RWPE1 (cell line): ENCODE measurements around the gene BSN.

Source experiments
- CTCF ChIA-PET: fragments of 350-600 bp; sonication (Branson Sonifier 250); formaldehyde crosslinking; extraction: SDS; loops from one replicate; lab custom pipeline; 2021; lab: Yijun Ruan, JAX
- POLR2A ChIA-PET: fragments of 400-600 bp; formaldehyde crosslinking; extraction: SDS; loops from one replicate; lab custom pipeline; 2020; ENCODE audit warnings: antibody characterized with exemption; ENCODE audit not compliant: low non-redundant PET; lab: Yijun Ruan, JAX
- DNase-seq: peaks from one replicate; pipeline ENCODE4 v3.0.0; 2012; ENCODE audit warnings: low spot score
- H3K27ac ChIP-seq: fragments of 450-650 bp; 2 replicates; pipeline ENCODE4 v1.5.1; 2017
- TF ChIP-seq, protein P1 (sequence below): fragments of 450-650 bp; conservative IDR thresholded peaks from 2 replicates; pipeline ENCODE4 v1.5.1; 2017; ENCODE audit warnings: low read depth, mild to moderate bottlenecking

BSN gene

GRCh38 chr3:49619649-49620048 lies 65.4 kb downstream of the BSN start:
- no peak overlapping the region for H3K27ac ChIP-seq
- DNase-seq: no peak
- ChIA-PET CTCF (no interaction called here), POLR2A (no interaction called here)
- TF ChIP-seq, protein P1, sequence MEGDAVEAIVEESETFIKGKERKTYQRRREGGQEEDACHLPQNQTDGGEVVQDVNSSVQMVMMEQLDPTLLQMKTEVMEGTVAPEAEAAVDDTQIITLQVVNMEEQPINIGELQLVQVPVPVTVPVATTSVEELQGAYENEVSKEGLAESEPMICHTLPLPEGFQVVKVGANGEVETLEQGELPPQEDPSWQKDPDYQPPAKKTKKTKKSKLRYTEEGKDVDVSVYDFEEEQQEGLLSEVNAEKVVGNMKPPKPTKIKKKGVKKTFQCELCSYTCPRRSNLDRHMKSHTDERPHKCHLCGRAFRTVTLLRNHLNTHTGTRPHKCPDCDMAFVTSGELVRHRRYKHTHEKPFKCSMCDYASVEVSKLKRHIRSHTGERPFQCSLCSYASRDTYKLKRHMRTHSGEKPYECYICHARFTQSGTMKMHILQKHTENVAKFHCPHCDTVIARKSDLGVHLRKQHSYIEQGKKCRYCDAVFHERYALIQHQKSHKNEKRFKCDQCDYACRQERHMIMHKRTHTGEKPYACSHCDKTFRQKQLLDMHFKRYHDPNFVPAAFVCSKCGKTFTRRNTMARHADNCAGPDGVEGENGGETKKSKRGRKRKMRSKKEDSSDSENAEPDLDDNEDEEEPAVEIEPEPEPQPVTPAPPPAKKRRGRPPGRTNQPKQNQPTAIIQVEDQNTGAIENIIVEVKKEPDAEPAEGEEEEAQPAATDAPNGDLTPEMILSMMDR: no peak

GRCh38 chr3:49620728-49621127 lies 66.5 kb downstream of the BSN start:
- no peak overlapping the region for H3K27ac ChIP-seq
- no peak for DNase-seq
- TF ChIP-seq, protein P1: no peak
- POLR2A ChIA-PET: no interaction called here
- CTCF ChIA-PET: interaction anchor here (0.7 kb wide), 1 partner anchor 1159 kb away, joined by 3 read pairs; no protein-coding TSS in a partner anchor

GRCh38 chr3:49623071-49623470 lies 68.8 kb downstream of the BSN start:
- DNase-seq: no peak
- TF ChIP-seq, protein P1: no peak
- ChIA-PET CTCF (interaction anchor here (0.8 kb wide), 1 partner anchor 65 kb away, joined by 6 read pairs; no protein-coding TSS in a partner anchor), POLR2A (no interaction called here)
- no peak overlapping the region for H3K27ac ChIP-seq

DNA sequence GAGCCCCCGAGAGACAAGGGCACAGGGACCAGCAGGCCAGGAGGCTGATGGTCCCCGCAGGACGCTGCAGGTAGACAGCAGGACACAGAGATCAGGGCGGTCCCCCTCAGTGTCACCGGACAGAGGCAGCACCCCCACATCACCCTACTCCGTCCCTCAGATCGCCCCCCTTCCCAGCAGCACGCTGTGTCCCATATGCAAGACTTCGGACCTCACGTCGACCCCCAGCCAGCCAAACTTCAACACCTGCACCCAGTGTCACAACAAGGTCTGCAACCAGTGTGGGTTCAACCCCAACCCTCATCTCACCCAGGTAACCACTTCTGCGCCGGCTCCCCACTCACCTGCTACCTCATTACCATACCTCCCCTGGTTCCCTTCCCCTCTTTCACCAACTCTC lies 70.8 kb downstream of the BSN start:
- POLR2A ChIA-PET: no interaction called here
- DNase-seq: no peak
- CTCF ChIA-PET: no interaction called here
- TF ChIP-seq, protein P1: no peak
- no peak overlapping the region for H3K27ac ChIP-seq

GRCh38 chr3:49626101-49626581 lies 71.9 kb downstream of the BSN start:
- no peak for DNase-seq
- TF ChIP-seq, protein P1: no peak
- POLR2A ChIA-PET: no interaction called here
- CTCF ChIA-PET: interaction anchor here (0.6 kb wide), 1 partner anchor 46 kb away, joined by 3 read pairs; no protein-coding TSS in a partner anchor
- H3K27ac ChIP-seq: no peak overlapping the region

- H3K27ac ChIP-seq: no peak overlapping the region
- CTCF ChIA-PET: no interaction called here
- TF ChIP-seq, protein P1: no peak
- POLR2A ChIA-PET: no interaction called here
- no peak for DNase-seq
Measured at GRCh38 chr3:49626796-49627195, 72.5 kb downstream of the BSN start.
